HG03442 (cell line): Measurements from ENCODE around the gene PSME2.

Experiments
- ATAC-seq: cut with Tn5 transposase; IDR thresholded peaks from one replicate; pipeline ENCODE4 v1.9.1; 2021; ENCODE audit warnings: mild to moderate bottlenecking, moderate library complexity; ENCODE audit not compliant: unreplicated experiment

Gene PSME2

GRCh38 chr14:24096545-24097181, 49.7 kb downstream of the PSME2 start:
- ATAC-seq: no peak

DNA sequence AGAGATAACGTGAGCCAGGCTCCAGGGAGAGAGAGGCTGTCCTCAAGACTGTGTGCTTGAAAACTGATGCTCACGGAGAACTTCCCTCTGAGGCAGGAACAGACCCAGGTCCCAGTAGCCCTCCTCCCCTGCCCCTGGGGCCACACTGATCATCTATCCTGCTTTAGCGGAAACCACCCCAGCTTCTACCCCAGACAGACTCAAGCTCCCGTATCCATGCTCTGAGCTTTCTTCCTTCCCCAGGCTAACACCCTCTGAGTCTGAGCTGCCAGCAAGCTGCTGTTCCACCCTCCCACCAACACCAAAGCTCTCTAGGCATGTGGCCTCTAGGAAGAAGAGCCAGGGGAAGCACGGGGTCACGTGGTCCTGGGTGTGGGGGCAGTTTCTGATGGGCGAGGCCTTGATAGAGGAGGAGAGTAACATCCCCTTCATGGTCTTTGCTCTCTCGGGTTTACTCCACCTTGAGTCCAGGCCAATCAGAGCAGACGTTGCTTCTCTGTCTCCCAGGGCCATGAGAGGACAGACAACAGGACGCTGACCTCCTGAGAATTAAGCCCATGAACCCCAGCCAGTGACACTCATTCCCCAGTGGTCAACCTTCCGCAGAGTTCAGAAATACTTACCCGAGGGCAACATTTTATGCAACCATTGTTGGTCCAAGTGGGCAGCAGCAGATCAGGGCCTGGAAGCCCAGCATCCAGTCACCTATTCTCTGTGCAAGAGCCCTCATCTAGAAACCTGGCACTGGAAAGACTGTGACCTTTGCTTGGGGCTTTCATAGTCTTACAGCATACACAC, 50.9 kb downstream of the PSME2 start:
- peak; percentile 74 for ATAC-seq

DNA sequence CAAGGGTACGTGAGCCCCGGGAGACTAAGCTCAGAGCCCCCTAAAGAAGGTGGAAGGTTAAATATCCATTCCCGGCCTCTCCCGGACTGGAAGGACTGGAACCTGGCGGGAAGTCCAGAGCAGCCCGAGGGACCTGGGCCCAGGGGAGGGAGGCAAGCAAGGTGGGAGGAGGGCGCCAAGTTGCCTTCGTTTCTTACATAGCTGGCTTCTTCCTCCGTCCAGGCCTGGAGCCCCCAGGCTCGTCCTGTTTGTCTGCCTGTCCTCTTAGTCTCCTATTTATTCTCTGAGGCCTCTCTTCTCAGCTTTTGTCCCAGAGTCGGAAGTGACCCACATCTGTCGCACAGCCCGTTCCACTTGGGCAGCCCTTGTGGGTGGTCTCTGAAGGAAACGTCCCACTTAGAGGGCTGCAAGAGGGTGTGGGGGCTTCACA, 51.6 kb downstream of the PSME2 start:
- ATAC-seq: no peak

- peak; percentile 43 for ATAC-seq
These were observed 52.2 kb downstream of the PSME2 start, which contains the start of gene PCK2 for GRCh38 chr14:24093901-24094840. Gene PCK2, plus strand, starts transcription at chr14:24094311. Its CDS starts 95 bp downstream, at chr14:24094406.
